ENCODE measurements around the gene MYH10. TPM values are rescaled to one million over a fixed set of nuclear protein-coding genes. Genes with fewer than 3 reads are reported as not detected.
A peak's percentile ranks its signal among the peaks of the same experiment; 100 is the strongest.

MYH10 gene
- total and polyA plus RNA-seq, 12 donors: 10.3 to 61.0 (median 36.2) TPM

DNA sequence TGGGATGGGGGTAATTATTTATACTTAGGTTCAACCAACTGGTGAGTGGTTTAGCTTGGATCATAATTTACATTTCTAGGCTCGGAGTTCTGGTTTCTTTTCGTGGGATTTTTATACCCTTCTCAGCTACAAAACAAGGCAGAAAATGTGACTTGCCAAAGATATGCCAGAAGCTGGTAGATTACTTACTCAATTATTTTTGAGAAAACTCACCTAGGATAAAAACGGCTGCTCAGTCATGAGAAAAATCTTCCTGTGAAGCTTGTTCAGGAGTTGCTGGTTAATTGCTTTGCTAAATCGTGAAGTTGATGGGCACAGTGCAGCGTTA, 193.7 kb downstream of the MYH10 start:
- WGBS, 2 donors: 9 to 10% methylated on average over 5 of the region's 5 CpGs
- Histone ChIP-seq H3K27me3 (no peaks in the 10 kb centered on the region), H3K9me3 (no peaks in the 10 kb centered on the region), H3K27ac (peak overlapping the region; percentile 94 to 100 (median 100)), H3K36me3 (peaks cover 0 to 31% (median 0%) of the 10 kb centered on the region in 9 donors), H3K4me3 (peak overlapping the region; percentile 77 to 98 (median 86)), H3K4me1 (peaks cover 0 to 51% (median 36%) of the 10 kb centered on the region in 9 donors)
- no peak for ATAC-seq
- no peak for DNase-seq
- intact Hi-C loops (cut with DNase I): loop anchor here in 1 of 10 donors (10.0 kb wide), 1 partner anchor 52 kb away; the partner anchor contains the start of gene RPL26
- TF ChIP-seq CTCF (IDR thresholded peaks at IDR 0.05): no peak

GRCh38 chr17:8436169-8436843, 194.2 kb downstream of the MYH10 start:
- DNase-seq: peak; percentile 53 to 71
- peak in 3 of 9 donors; percentile 8 to 9 (median 8) for TF ChIP-seq CTCF (IDR thresholded peaks at IDR 0.05)
- ATAC-seq: peak; percentile 63 to 87 (median 73)
- Histone ChIP-seq H3K27me3 (no peaks in the 10 kb centered on the region), H3K4me3 (peak overlapping the region; percentile 77 to 98 (median 86)), H3K27ac (peak overlapping the region; percentile 94 to 100 (median 100)), H3K9me3 (no peaks in the 10 kb centered on the region), H3K4me1 (peaks cover 0 to 50% (median 36%) of the 10 kb centered on the region in 9 donors), H3K36me3 (peaks cover 0 to 31% (median 0%) of the 10 kb centered on the region in 9 donors)
- WGBS, 2 donors: 0% methylated on average over 42 to 43 of the region's 43 CpGs
- intact Hi-C loops (cut with DNase I): loop anchor here in 1 of 10 donors (10.0 kb wide), 1 partner anchor 52 kb away; the partner anchor contains the start of gene RPL26

DNA sequence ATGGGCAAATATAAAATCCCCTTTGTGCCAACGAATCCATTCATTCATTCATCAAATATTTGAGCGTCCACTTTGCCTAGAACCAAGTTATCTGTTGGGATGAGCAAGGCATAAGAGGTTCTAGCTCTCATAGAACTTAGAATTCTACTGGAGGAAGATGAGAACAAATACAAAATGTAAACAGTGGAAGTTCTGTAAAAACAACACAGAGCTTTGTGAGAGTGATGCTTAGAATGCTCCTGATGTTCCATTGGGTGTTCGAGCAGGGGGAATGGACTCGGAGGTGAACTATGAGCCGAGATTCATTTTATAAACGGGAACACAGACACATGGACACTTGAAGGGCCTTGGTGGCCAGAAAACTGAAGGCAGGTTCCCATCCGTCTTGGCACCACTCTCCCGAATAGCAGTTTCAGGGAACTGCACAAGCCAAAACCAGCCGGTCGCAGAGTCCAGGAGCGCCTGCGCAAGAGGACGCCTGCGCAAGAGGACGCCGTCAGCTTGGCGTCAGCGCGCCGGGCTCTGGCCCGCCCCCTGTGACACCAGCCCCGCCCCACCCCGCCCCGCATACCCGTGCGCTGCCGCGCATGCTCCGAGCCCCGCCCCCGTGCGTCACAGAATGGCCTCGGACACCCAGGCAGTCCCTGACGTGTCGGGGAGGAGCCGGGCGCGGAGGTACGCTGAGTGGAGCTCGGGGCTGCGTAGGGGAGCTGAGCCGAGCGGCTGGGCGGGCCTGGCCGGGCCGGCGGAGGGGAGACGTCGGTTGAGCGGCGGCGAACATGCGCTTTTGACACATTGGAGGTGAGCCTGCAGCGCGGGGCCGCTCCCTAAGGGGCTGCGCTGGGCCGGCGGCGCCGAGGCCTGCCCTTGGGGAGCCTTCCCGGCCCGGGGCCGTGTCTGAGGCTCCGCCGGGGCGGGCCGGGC, 195.0 kb downstream of the MYH10 start, which contains the start of gene NDEL1:
Gene NDEL1 (plus strand): TSS at position 640 of the 924 bp plus-strand sequence. CDS start 8,388 bp downstream, outside the sequence.
- H3K9me3 ChIP-seq: no peaks in the 10 kb centered on the region
- H3K4me1 ChIP-seq: peaks cover 0 to 50% (median 30%) of the 10 kb centered on the region in 9 donors

More for the DNA sequence above, 195.0 kb downstream of the MYH10 start, which contains the start of gene NDEL1:
- DNase-seq (peak; percentile 99 to 100), ATAC-seq (peak; percentile 97 to 99 (median 98))
- H3K27me3 ChIP-seq: no peaks in the 10 kb centered on the region
- H3K36me3 ChIP-seq: peaks cover 0 to 27% (median 0%) of the 10 kb centered on the region in 9 donors
- WGBS, 2 donors: 2 to 3% methylated on average over 60 to 68 of the region's 68 CpGs
- H3K4me3 ChIP-seq: peak within 1 kb of the TSS; percentile 77 to 98 (median 86)
- peak within 1 kb of the TSS; percentile 94 to 100 (median 100) for H3K27ac ChIP-seq
- no peak for TF ChIP-seq CTCF (IDR thresholded peaks at IDR 0.05)
- intact Hi-C loops (cut with DNase I): loop anchor here in 1 of 10 donors (10.0 kb wide), 1 partner anchor 51 kb away; the partner anchor contains the start of gene RPL26
